H1 (cell line): ENCODE results near the gene SCAF1. TPM values are rescaled to one million over a fixed set of nuclear protein-coding genes. Genes with fewer than 3 reads are reported as not detected.

Experiments
- HDAC2 ChIP-seq, 2 experiments: fragments of 300-600 bp in 1 of 2; sonication (generic) in 1 of 2; IDR thresholded peaks; 2 replicates each; pipeline ENCODE4 v1.6.1; 2011 to 2012; ENCODE audit warnings: low read depth in 2 of 2, low read length in 2 of 2, mild to moderate bottlenecking in 2 of 2, moderate library complexity in 2 of 2, borderline replicate concordance in 1 of 2, inconsistent platforms in 1 of 2
- RXRA ChIP-seq: IDR thresholded peaks from 2 replicates; pipeline ENCODE4 v1.6.1; 2011; ENCODE audit warnings: low read depth, mild to moderate bottlenecking, low read length, moderate library complexity; ENCODE audit not compliant: insufficient read depth
- TAF7 ChIP-seq: optimal IDR thresholded peaks from 2 replicates; pipeline ENCODE3; 2011; ENCODE audit warnings: low read depth, mild to moderate bottlenecking, inconsistent platforms, low read length, moderate library complexity, borderline replicate concordance
- TCF12 ChIP-seq: IDR thresholded peaks from 2 replicates; pipeline ENCODE4 v1.6.1; 2011; ENCODE audit warnings: low read depth, mild to moderate bottlenecking, low read length
- polyA plus RNA-seq, 7 experiments: library from polyadenylated mRNA; depleted of rRNA in 3 of 7; stranded (reverse) in 5 of 7; unstranded in 2 of 7; fragments of >200 nt in 5 of 7; fragments of 200-250 nt in 2 of 7; gene quantifications; 1 replicate in 5 of 7; 2 replicates in 1 of 7; 4 replicates in 1 of 7; pipeline versions ENCODE4 v1.2.1 to v1.2.3, GENCODE V29; 2011 to 2013; ENCODE audit warnings: missing spikeins in 2 of 7, mixed read lengths in 2 of 7
- total RNA-seq: library from RNA; stranded (reverse); fragmentation: NEBNext Ultra II Directional; extraction: Animal tissue kit (Norgen Biotek cat#: 25700); gene quantifications from 2 replicates; pipeline ENCODE4 v1.2.1, GENCODE V29; 2021

SCAF1 gene
- total and polyA plus RNA-seq, 2 of the 8 experiments (the other 6 are each of a cell fraction or from before 2014, with no cell fraction given) = 9.7 to 81.7 TPM

- TF ChIP-seq RXRA (no peak), HDAC2 (IDR thresholded peaks at IDR 0.05; ENCODE audit: borderline replicate concordance in 1 of 2, low read depth in 2 of 2, low read length in 2 of 2) (no peak), TAF7 (no peak), TCF12 (no peak)
Measured at GRCh38 chr19:49636233-49636932, 5.6 kb upstream of the SCAF1 start (continued).
